Keratinocyte (primary cell): ENCODE data around the gene RFTN1. TPM values are rescaled to one million over a fixed set of nuclear protein-coding genes. Genes with fewer than 3 reads are reported as not detected.

Source experiments
- DNase-seq: peaks from one replicate; pipeline ENCODE4 v3.0.0-alpha.2; 2011; ENCODE audit warnings: low read depth, missing footprints, low spot score
- FAIRE-seq: peaks from 2 replicates; lab custom pipeline; 2011; peaks lifted over from hg19 to GRCh38; lab: Jason Lieb, UNC
- H2AFZ ChIP-seq: 2 replicates; pipeline ENCODE4 v1.6.0; 2012; ENCODE audit warnings: low read length, control low read depth, inconsistent platforms; ENCODE audit not compliant: control insufficient read depth
- H3K27ac ChIP-seq: 2 replicates; pipeline ENCODE4 v1.5.1; 2011; ENCODE audit warnings: low read length; ENCODE audit not compliant: control insufficient read depth, insufficient read depth
- H3K27me3 ChIP-seq: 3 replicates; pipeline ENCODE4 v1.6.0; 2011; ENCODE audit warnings: low read length; ENCODE audit not compliant: control insufficient read depth, insufficient read depth; ENCODE audit errors: extremely low read depth
- H3K36me3 ChIP-seq, 2 experiments: 2 replicates in 1 of 2; 3 replicates in 1 of 2; pipeline ENCODE4 v1.5.1; 2011; ENCODE audit warnings: low read length in 2 of 2, mild to moderate bottlenecking in 1 of 2; ENCODE audit not compliant: control insufficient read depth in 2 of 2, insufficient read depth in 2 of 2; ENCODE audit errors: extremely low read depth in 1 of 2
- H3K4me1 ChIP-seq: 3 replicates; pipeline ENCODE4 v1.5.1; 2011; ENCODE audit warnings: low read length; ENCODE audit not compliant: control insufficient read depth, insufficient read depth; ENCODE audit errors: extremely low read depth
- H3K4me2 ChIP-seq: 3 replicates; pipeline ENCODE4 v1.6.0; 2011; ENCODE audit warnings: low read depth, low read length; ENCODE audit not compliant: control insufficient read depth, insufficient read depth; ENCODE audit errors: extremely low read depth
- H3K4me3 ChIP-seq, 3 experiments: fragments of 200-600 bp in 1 of 3; sonication (generic) in 1 of 3; 2 replicates in 2 of 3; 3 replicates in 1 of 3; pipeline ENCODE4 v1.5.1; 2011 to 2016; ENCODE audit warnings: low read length in 3 of 3, mild to moderate bottlenecking in 3 of 3, control low read depth in 2 of 3, inconsistent platforms in 1 of 3, low read depth in 1 of 3, mixed read lengths in 1 of 3, mixed run types in 1 of 3, moderate library complexity in 1 of 3; ENCODE audit not compliant: control insufficient read depth in 2 of 3, insufficient read depth in 2 of 3; ENCODE audit errors: extremely low read depth in 1 of 3
- H3K79me2 ChIP-seq: 2 replicates; pipeline ENCODE4 v1.6.0; 2012; ENCODE audit warnings: low read length; ENCODE audit not compliant: control insufficient read depth, insufficient read depth
- H3K9ac ChIP-seq: 3 replicates; pipeline ENCODE4 v1.6.0; 2011; ENCODE audit warnings: low read length; ENCODE audit not compliant: control insufficient read depth, insufficient read depth; ENCODE audit errors: extremely low read depth
- H3K9me1 ChIP-seq: 3 replicates; pipeline ENCODE4 v1.6.0; 2011; ENCODE audit warnings: low read length; ENCODE audit not compliant: control insufficient read depth, insufficient read depth; ENCODE audit errors: extremely low read depth
- H3K9me3 ChIP-seq: 2 replicates; pipeline ENCODE4 v1.5.1; 2012; ENCODE audit warnings: low read depth, low read length; ENCODE audit not compliant: control insufficient read depth
- H4K20me1 ChIP-seq: 3 replicates; pipeline ENCODE4 v1.6.0; 2011; ENCODE audit warnings: low read length; ENCODE audit not compliant: control insufficient read depth, insufficient read depth; ENCODE audit errors: extremely low read depth
- CTCF ChIP-seq, 3 experiments: IDR thresholded peaks in 1 of 3; conservative IDR thresholded peaks in 1 of 3; optimal IDR thresholded peaks in 1 of 3; 2 replicates in 2 of 3; 3 replicates in 1 of 3; pipeline versions ENCODE3 to v1.5.1; 2011; ENCODE audit warnings: low read length in 3 of 3, mild to moderate bottlenecking in 3 of 3, moderate library complexity in 2 of 3, control low read depth in 1 of 3, inconsistent platforms in 1 of 3; ENCODE audit not compliant: insufficient read depth in 2 of 3; ENCODE audit errors: extremely low read depth in 1 of 3
- EZH2 ChIP-seq: IDR thresholded peaks from one replicate; pipeline ENCODE4 v1.6.1; 2012; ENCODE audit warnings: inconsistent platforms, mild to moderate bottlenecking, low read length, moderate library complexity
- dilution Hi-C: fragments of 300-500 bp; cut with MboI; formaldehyde crosslinking; loops from one replicate; pipeline ENCODE4 v1.7.0; 2020; ENCODE audit warnings: low sequenced_read_pairs; ENCODE audit not compliant: extremely low pct_ligation_motif_present
- polyA plus RNA-seq, 5 experiments: library from polyadenylated mRNA; depleted of rRNA in 3 of 5; stranded (reverse) in 3 of 5; stranded (forward) in 1 of 5; unstranded in 1 of 5; fragments of >200 nt; gene quantifications; 1 replicate in 1 of 5; 2 replicates in 3 of 5; 3 replicates in 1 of 5; pipeline versions ENCODE4 v1.2.1 to v1.2.3, GENCODE V29; 2011 to 2012; ENCODE audit warnings: missing spikeins in 2 of 5, low read depth in 1 of 5, low replicate concordance in 1 of 5

Gene RFTN1
- polyA plus RNA-seq, 1 donor (not counting 4 experiments of a cell fraction or from before 2014, with no cell fraction given), result 18.0 TPM

- H3K27me3 ChIP-seq, result no peaks in the 10 kb centered on the region
- FAIRE-seq, result no peak
- DNase-seq, result no peak
- no peak overlapping the region for H2AFZ ChIP-seq
- H3K4me1 ChIP-seq, result no peaks in the 10 kb centered on the region
- no peak overlapping the region for H3K27ac ChIP-seq
- no peaks in the 10 kb centered on the region for H3K9me3 ChIP-seq
- dilution Hi-C loops, result no loop called here
- H3K4me3 ChIP-seq, result no peak overlapping the region
- no peak overlapping the region for H3K4me2 ChIP-seq
- H3K36me3 ChIP-seq, result peaks cover 0 to 7% of the 10 kb centered on the region in 2 experiments
- H3K9me1 ChIP-seq, result no peaks in the 10 kb centered on the region
- TF ChIP-seq EZH2 (no peak), CTCF (optimal IDR thresholded peaks at IDR 0.05 in 1 of 3, IDR thresholded peaks at IDR 0.05 in 1 of 3, conservative IDR thresholded peaks at IDR 0.05 in 1 of 3; ENCODE audit: extremely low read depth in 1 of 3, insufficient read depth in 2 of 3, low read length in 3 of 3) (no peak)
- H3K9ac ChIP-seq, result no peak overlapping the region
- H3K79me2 ChIP-seq, result no peaks in the 10 kb centered on the region
- no peaks in the 10 kb centered on the region for H4K20me1 ChIP-seq
These were observed 45.5 kb downstream of the RFTN1 start for GRCh38 chr3:16468002-16468335.

DNA sequence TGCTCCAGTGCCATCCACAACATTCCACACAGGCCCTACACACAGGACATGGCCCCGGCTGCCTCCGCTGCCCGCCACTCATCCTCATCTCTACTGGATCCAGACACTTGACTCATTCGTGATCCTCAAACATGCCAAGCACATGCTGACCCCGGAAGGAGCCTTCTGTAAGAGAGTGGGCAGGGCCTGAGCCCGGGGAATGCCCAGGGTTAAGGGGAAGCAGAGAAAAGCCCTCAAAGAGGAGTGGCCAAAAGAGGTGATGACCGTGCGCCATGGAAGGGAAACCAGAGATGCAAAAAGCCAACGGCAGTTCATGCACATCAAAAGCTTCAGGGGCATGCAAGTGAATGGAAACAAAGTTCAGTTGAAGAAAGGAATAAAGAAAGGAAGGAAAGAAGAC is 46.1 kb downstream of the RFTN1 start:
- H3K9me3 ChIP-seq, result no peaks in the 10 kb centered on the region
- no peaks in the 10 kb centered on the region for H3K4me1 ChIP-seq
- FAIRE-seq (no peak), DNase-seq (no peak)
- H3K4me2 ChIP-seq, result no peak overlapping the region
- no peak overlapping the region for H3K4me3 ChIP-seq
- no peaks in the 10 kb centered on the region for H3K9me1 ChIP-seq
- TF ChIP-seq CTCF (optimal IDR thresholded peaks at IDR 0.05 in 1 of 3, IDR thresholded peaks at IDR 0.05 in 1 of 3, conservative IDR thresholded peaks at IDR 0.05 in 1 of 3; ENCODE audit: extremely low read depth in 1 of 3, insufficient read depth in 2 of 3, low read length in 3 of 3) (no peak), EZH2 (no peak)
- H2AFZ ChIP-seq, result no peak overlapping the region
- dilution Hi-C loops, result no loop called here
- H4K20me1 ChIP-seq, result no peaks in the 10 kb centered on the region
- no peak overlapping the region for H3K9ac ChIP-seq
- no peaks in the 10 kb centered on the region for H3K27me3 ChIP-seq
- peaks cover 0 to 7% of the 10 kb centered on the region in 2 experiments for H3K36me3 ChIP-seq
- H3K27ac ChIP-seq, result no peak overlapping the region
- no peaks in the 10 kb centered on the region for H3K79me2 ChIP-seq
